ENCODE measurements around the gene U2SURP. TPM values are rescaled to one million over a fixed set of nuclear protein-coding genes. Genes with fewer than 3 reads are reported as not detected.

U2SURP gene
- total RNA-seq, 1 donor from 2014 or later: 106 TPM

GRCh38 chr3:142975316-142975995 lies 25.9 kb upstream of the U2SURP start:
- H3K9me3 Mint-ChIP-seq (ENCODE audit: unreplicated experiment): no peaks in the 10 kb centered on the region
- no peak overlapping the region for H3K4me3 Mint-ChIP-seq (ENCODE audit: unreplicated experiment)
- H3K4me1 ChIP-seq (ENCODE audit: insufficient read depth, low read length): peaks cover 6% of the 10 kb centered on the region
- no peaks in the 10 kb centered on the region for H3K36me3 Mint-ChIP-seq (ENCODE audit: low read depth, unreplicated experiment)
- peaks cover 3% of the 10 kb centered on the region for H3K27me3 ChIP-seq (ENCODE audit: insufficient read depth, low read length)
- peaks cover 7% of the 10 kb centered on the region for H3K27me3 Mint-ChIP-seq (ENCODE audit: low read depth, unreplicated experiment)
- TF ChIP-seq CTCF (IDR thresholded peaks at IDR 0.05; ENCODE audit: insufficient read depth, low read depth, low read length): no peak
- no peak for TF ChIP-seq EZH2 (IDR thresholded peaks at IDR 0.05; ENCODE audit: insufficient read depth, low read length)
- H4K20me1 ChIP-seq (ENCODE audit: insufficient read depth, low read length): no peaks in the 10 kb centered on the region
- no peak overlapping the region for H3K27ac Mint-ChIP-seq (ENCODE audit: unreplicated experiment)
- H3K79me2 ChIP-seq (ENCODE audit: insufficient read depth, low read length): no peaks in the 10 kb centered on the region
- H2AFZ ChIP-seq (ENCODE audit: low read depth, low read length): no peak overlapping the region
- no peaks in the 10 kb centered on the region for H3K9me3 ChIP-seq (ENCODE audit: insufficient read depth, low read depth, low read length)
- peaks cover 3% of the 10 kb centered on the region for H3K4me1 Mint-ChIP-seq (ENCODE audit: low read depth, unreplicated experiment)
- DNase-seq (ENCODE audit: low read depth) (no peak), FAIRE-seq (no peak)
- H3K36me3 ChIP-seq (ENCODE audit: insufficient read depth, low read length): no peaks in the 10 kb centered on the region
- no peak overlapping the region for H3K9ac ChIP-seq (ENCODE audit: low read length)
- H3K4me3 ChIP-seq (ENCODE audit: insufficient read depth, low read depth, low read length): no peak overlapping the region
- no peak overlapping the region for H3K27ac ChIP-seq (ENCODE audit: low read depth, low read length)
- no peak overlapping the region for H3K4me2 ChIP-seq (ENCODE audit: low read length)

- TF ChIP-seq CTCF (IDR thresholded peaks at IDR 0.05; ENCODE audit: insufficient read depth, low read depth, low read length): no peak
- no peaks in the 10 kb centered on the region for H4K20me1 ChIP-seq (ENCODE audit: insufficient read depth, low read length)
- Mint-ChIP-seq H3K27ac (ENCODE audit: unreplicated experiment) (peak overlapping the region; percentile 83), H3K4me1 (ENCODE audit: low read depth, unreplicated experiment) (peaks cover 3% of the 10 kb centered on the region), H3K9me3 (ENCODE audit: unreplicated experiment) (no peaks in the 10 kb centered on the region), H3K36me3 (ENCODE audit: low read depth, unreplicated experiment) (no peaks in the 10 kb centered on the region), H3K27me3 (ENCODE audit: low read depth, unreplicated experiment) (peaks cover 6% of the 10 kb centered on the region), H3K4me3 (ENCODE audit: unreplicated experiment) (no peak overlapping the region)
- no peaks in the 10 kb centered on the region for H3K79me2 ChIP-seq (ENCODE audit: insufficient read depth, low read length)
- H3K9ac ChIP-seq (ENCODE audit: low read length): no peak overlapping the region
- peak overlapping the region; percentile 8 for H3K4me2 ChIP-seq (ENCODE audit: low read length)
- no peak overlapping the region for H3K4me3 ChIP-seq (ENCODE audit: insufficient read depth, low read depth, low read length)
- H3K4me1 ChIP-seq (ENCODE audit: insufficient read depth, low read length): peaks cover 6% of the 10 kb centered on the region
- no peaks in the 10 kb centered on the region for H3K9me3 ChIP-seq (ENCODE audit: insufficient read depth, low read depth, low read length)
- FAIRE-seq (peak; percentile 95), DNase-seq (ENCODE audit: low read depth) (peak; percentile 94)
- H3K27ac ChIP-seq (ENCODE audit: low read depth, low read length): peak overlapping the region; percentile 34
- peaks cover 3% of the 10 kb centered on the region for H3K27me3 ChIP-seq (ENCODE audit: insufficient read depth, low read length)
- no peak overlapping the region for H2AFZ ChIP-seq (ENCODE audit: low read depth, low read length)
- H3K36me3 ChIP-seq (ENCODE audit: insufficient read depth, low read length): no peaks in the 10 kb centered on the region
Measured at GRCh38 chr3:142976621-142977398, 24.6 kb upstream of the U2SURP start.

GRCh38 chr3:142977399-142977728 lies 24.0 kb upstream of the U2SURP start:
- peaks cover 6% of the 10 kb centered on the region for H3K27me3 Mint-ChIP-seq (ENCODE audit: low read depth, unreplicated experiment)
- peak overlapping the region; percentile 83 for H3K27ac Mint-ChIP-seq (ENCODE audit: unreplicated experiment)
- DNase-seq (ENCODE audit: low read depth): no peak
- H3K27me3 ChIP-seq (ENCODE audit: insufficient read depth, low read length): no peaks in the 10 kb centered on the region
- no peak overlapping the region for H3K4me3 Mint-ChIP-seq (ENCODE audit: unreplicated experiment)
- H3K4me1 ChIP-seq (ENCODE audit: insufficient read depth, low read length): peaks cover 6% of the 10 kb centered on the region
- no peak overlapping the region for H2AFZ ChIP-seq (ENCODE audit: low read depth, low read length)
- H3K4me3 ChIP-seq (ENCODE audit: insufficient read depth, low read depth, low read length): no peak overlapping the region
- H3K9me3 ChIP-seq (ENCODE audit: insufficient read depth, low read depth, low read length): no peaks in the 10 kb centered on the region
- no peak overlapping the region for H3K9ac ChIP-seq (ENCODE audit: low read length)
- no peak for TF ChIP-seq CTCF (IDR thresholded peaks at IDR 0.05; ENCODE audit: insufficient read depth, low read depth, low read length)
- TF ChIP-seq EZH2 (IDR thresholded peaks at IDR 0.05; ENCODE audit: insufficient read depth, low read length): no peak
- H3K4me2 ChIP-seq (ENCODE audit: low read length): peak overlapping the region; percentile 8
- no peaks in the 10 kb centered on the region for H4K20me1 ChIP-seq (ENCODE audit: insufficient read depth, low read length)
- no peaks in the 10 kb centered on the region for H3K36me3 Mint-ChIP-seq (ENCODE audit: low read depth, unreplicated experiment)
- no peaks in the 10 kb centered on the region for H3K36me3 ChIP-seq (ENCODE audit: insufficient read depth, low read length)
- peak overlapping the region; percentile 34 for H3K27ac ChIP-seq (ENCODE audit: low read depth, low read length)
- FAIRE-seq: no peak
- H3K79me2 ChIP-seq (ENCODE audit: insufficient read depth, low read length): no peaks in the 10 kb centered on the region
- no peaks in the 10 kb centered on the region for H3K9me3 Mint-ChIP-seq (ENCODE audit: unreplicated experiment)
- peaks cover 3% of the 10 kb centered on the region for H3K4me1 Mint-ChIP-seq (ENCODE audit: low read depth, unreplicated experiment)

Measured in astrocyte (in vitro differentiated cells and primary cell).